ENCODE data around the gene EIF3I.
A peak's percentile ranks its signal among the peaks of the same experiment; 100 is the strongest.

EIF3I gene

DNA sequence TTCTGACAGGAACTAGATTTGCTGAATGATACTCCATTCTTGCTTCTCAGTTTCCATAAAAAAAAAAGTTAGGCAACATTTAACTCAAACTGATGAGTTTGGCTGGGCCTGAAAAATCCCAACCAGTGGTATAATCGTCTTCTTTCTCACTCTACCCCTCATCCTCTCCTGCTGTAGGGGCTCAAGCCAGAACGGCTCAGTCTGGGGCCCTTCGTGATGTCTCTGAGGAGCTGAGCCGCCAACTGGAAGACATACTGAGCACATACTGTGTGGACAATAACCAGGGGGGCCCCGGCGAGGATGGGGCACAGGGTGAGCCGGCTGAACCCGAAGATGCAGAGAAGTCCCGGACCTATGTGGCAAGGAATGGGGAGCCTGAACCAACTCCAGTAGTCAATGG is 41.1 kb upstream of the EIF3I start:
- TF ChIP-seq, protein P1, sequence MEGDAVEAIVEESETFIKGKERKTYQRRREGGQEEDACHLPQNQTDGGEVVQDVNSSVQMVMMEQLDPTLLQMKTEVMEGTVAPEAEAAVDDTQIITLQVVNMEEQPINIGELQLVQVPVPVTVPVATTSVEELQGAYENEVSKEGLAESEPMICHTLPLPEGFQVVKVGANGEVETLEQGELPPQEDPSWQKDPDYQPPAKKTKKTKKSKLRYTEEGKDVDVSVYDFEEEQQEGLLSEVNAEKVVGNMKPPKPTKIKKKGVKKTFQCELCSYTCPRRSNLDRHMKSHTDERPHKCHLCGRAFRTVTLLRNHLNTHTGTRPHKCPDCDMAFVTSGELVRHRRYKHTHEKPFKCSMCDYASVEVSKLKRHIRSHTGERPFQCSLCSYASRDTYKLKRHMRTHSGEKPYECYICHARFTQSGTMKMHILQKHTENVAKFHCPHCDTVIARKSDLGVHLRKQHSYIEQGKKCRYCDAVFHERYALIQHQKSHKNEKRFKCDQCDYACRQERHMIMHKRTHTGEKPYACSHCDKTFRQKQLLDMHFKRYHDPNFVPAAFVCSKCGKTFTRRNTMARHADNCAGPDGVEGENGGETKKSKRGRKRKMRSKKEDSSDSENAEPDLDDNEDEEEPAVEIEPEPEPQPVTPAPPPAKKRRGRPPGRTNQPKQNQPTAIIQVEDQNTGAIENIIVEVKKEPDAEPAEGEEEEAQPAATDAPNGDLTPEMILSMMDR (IDR thresholded peaks at IDR 0.05): no peak
- no peak for TF ChIP-seq ZFX (IDR thresholded peaks at IDR 0.05; ENCODE audit: borderline replicate concordance)
- H3K27ac ChIP-seq: peak overlapping the region; percentile 90

DNA sequence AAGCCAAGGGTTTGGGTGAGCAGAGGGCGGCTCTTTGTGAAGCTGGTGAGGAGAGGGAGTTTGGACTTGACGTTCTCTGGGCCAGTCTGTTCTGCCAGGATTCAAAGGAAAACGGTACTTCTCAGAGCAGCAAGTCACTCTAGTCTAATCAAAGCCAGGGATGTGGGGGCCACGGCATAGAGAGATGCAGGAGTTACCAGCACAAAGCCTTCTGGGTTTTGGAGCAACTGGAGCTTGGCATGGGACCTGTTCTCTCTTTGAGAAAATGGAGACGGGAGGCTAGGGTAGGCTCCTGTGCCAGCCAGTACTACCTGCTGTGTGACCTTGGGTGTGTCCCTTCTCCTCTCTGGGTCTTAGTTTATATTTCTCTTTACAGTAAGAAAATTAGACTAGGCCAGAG is 40.6 kb upstream of the EIF3I start:
- TF ChIP-seq, protein P1 (IDR thresholded peaks at IDR 0.05): no peak
- no peak for TF ChIP-seq ZFX (IDR thresholded peaks at IDR 0.05; ENCODE audit: borderline replicate concordance)
- peak overlapping the region; percentile 90; the same call in 1 of the 2 replicates for H3K27ac ChIP-seq

GRCh38 chr1:32182060-32182459 is 40.1 kb upstream of the EIF3I start:
- no peak overlapping the region for H3K27ac ChIP-seq
- no peak for TF ChIP-seq ZFX (IDR thresholded peaks at IDR 0.05; ENCODE audit: borderline replicate concordance)
- TF ChIP-seq, protein P1 (IDR thresholded peaks at IDR 0.05): no peak

DNA sequence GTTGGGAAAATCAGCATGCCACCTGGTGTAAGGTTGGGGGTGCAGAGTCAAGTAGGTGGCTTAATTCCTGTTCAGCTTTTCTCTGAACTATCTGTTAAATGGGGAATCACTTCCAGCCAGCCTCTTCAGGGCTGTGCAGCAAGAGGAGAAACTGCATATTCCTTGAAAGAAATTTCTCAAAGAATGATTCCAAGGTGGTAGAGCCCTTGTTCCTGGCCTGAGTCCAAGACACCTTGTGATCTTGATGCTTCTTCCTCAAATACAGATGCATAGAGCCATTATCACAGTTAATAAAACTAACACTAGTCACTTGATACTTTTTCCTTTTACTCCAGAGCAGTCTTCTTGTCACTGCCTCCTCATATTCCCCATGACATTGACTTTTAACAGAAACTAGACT is 37.6 kb upstream of the EIF3I start:
- H3K27ac ChIP-seq: no peak overlapping the region
- no peak for TF ChIP-seq ZFX (IDR thresholded peaks at IDR 0.05; ENCODE audit: borderline replicate concordance)
- TF ChIP-seq, protein P1 (IDR thresholded peaks at IDR 0.05): no peak

DNA sequence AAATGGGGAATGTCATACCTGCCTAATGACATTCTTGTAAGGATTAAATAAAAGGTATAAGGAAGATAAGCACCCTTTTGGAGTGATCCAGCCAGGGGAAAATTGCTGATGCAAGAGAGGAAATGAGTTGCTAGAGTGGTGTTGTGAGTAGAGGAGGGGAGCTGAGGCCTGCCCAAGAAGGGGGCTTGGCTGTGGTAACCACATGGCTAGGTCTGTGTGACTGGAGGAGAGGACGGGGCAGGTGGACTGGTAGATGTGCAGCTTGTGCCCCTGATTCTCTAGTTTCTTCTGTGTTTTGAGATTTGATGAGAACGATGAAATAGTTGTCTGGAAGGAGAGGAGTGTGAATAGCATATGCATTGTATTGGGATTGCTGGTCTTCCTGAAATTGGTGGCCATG is 36.1 kb upstream of the EIF3I start:
- TF ChIP-seq ZFX (IDR thresholded peaks at IDR 0.05; ENCODE audit: borderline replicate concordance): no peak
- no peak overlapping the region for H3K27ac ChIP-seq

DNA sequence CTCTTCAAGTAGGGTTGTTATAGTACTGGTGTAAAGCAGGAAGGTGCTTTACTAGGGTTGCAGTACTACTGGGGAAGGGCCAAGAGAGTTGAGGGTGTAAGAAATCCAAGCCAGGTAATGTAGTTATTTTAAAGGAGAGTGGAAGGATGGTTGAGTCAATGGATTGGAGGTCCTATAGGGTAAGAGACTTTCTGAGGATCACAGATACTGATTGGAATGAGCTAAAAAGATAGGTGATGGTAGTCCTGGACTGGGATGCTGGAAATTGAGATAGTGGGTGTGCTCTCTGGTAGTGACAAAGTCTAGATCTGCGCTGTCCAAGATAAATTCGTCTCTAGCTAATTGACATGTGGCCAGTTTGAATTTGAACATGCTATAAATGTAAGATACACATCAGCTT is 35.7 kb upstream of the EIF3I start:
- TF ChIP-seq ZFX (IDR thresholded peaks at IDR 0.05; ENCODE audit: borderline replicate concordance): no peak
- TF ChIP-seq, protein P1 (IDR thresholded peaks at IDR 0.05): no peak
- H3K27ac ChIP-seq: no peak overlapping the region

GRCh38 chr1:32187850-32188249 is 34.4 kb upstream of the EIF3I start:
- TF ChIP-seq ZFX (IDR thresholded peaks at IDR 0.05; ENCODE audit: borderline replicate concordance): no peak
- TF ChIP-seq, protein P1 (IDR thresholded peaks at IDR 0.05): no peak
- no peak overlapping the region for H3K27ac ChIP-seq

GRCh38 chr1:32192220-32192948 is 29.8 kb upstream of the EIF3I start:
- no peak overlapping the region for H3K27ac ChIP-seq
- TF ChIP-seq ZFX (IDR thresholded peaks at IDR 0.05; ENCODE audit: borderline replicate concordance): no peak
- TF ChIP-seq, protein P1 (IDR thresholded peaks at IDR 0.05): no peak

All from 22Rv1 (cell line).